ENCODE results near the gene RAD1. TPM values are rescaled to one million over a fixed set of nuclear protein-coding genes. Genes with fewer than 3 reads are reported as not detected.

Gene RAD1, protein sequence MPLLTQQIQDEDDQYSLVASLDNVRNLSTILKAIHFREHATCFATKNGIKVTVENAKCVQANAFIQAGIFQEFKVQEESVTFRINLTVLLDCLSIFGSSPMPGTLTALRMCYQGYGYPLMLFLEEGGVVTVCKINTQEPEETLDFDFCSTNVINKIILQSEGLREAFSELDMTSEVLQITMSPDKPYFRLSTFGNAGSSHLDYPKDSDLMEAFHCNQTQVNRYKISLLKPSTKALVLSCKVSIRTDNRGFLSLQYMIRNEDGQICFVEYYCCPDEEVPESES
- total RNA-seq (2021; ENCODE audit: unreplicated experiment): 24.8 TPM
- polyA plus RNA-seq (2012): 21.6 and 26.3 TPM in 2 replicates
- percentile 81 among the genes with signal in this experiment for Bru-seq, nascent RNA
- BruChase-seq, experiment 1, labeled RNA remaining after a 6-hour chase: percentile 89 among the genes with signal in this experiment
- BruChase-seq, experiment 2, labeled RNA remaining after a 2-hour chase: percentile 83 among the genes with signal in this experiment
- long read RNA-seq, full-length matches to known transcripts: 21 of 37 reads
- long read RNA-seq, partial matches to known transcripts: 4 of 37 reads
- long read RNA-seq, other reads (novel, unspliced or antisense): 12 of 37 reads

DNA sequence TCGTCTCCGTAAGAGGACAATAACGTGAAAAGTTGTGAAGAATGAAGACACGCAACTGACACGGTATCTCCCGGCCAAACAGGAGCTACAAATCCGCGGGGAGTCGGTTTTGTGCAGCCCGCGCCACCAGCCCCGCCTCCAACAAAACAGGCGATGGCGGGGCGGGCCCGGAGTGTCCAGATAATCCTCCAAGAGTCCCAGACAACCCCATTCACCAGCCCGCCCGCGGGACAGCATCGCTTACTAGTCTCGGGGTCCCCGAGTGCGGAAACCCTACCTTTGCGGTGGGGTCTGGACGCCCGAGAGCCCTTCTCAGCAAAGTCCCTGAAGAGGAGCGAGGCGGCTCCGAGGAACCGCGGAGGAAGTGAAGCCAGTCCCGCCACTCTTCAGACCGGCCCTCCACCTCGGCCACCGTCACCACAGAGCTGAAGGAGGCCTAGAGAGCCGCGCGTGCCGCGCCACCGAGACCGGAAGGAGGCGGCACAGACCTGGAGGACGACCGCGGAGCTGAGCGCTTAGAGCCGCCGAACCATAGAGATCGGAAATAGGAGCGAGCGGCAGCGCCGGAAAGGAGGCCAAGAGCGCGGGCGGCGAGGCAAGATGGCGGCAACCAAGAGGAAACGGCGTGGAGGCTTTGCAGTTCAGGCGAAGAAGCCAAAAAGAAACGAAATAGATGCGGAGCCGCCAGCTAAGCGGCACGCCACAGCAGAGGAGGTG, at the start of gene RAD1, which contains the start of gene BRIX1:
TSS of gene RAD1 (minus strand) at position 366 of the 717 bp plus-strand sequence. CDS start 612 bp downstream, outside the sequence.
TSS of gene BRIX1 (plus strand) at position 573 of the 717 bp plus-strand sequence. CDS start at position 601, 28 bp downstream.
- peak within 1 kb of the TSS; percentile 97 for H3K9ac ChIP-seq (ENCODE audit: low read length)
- no peaks in the 10 kb centered on the region for H3K27me3 ChIP-seq (ENCODE audit: insufficient read depth, low read length)
- peaks cover 11% of the 10 kb centered on the region; the same call in 1 of the 2 replicates for H4K20me1 ChIP-seq (ENCODE audit: insufficient read depth)
- peak within 1 kb of the TSS; percentile 17 for H2AFZ ChIP-seq (ENCODE audit: low read depth, low read length, poor library complexity, severe bottlenecking)
- ChIA-PET RAD21 (ENCODE audit: low non-redundant PET in 1 of 2, low total read pairs in 2 of 2, uncharacterized antibody in 2 of 2, unreplicated experiment in 2 of 2) (interaction anchor here (0.8 to 1.0 kb wide), 2 partner anchors 14 to 88 kb away, joined by 4 to 6 read pairs; partner anchors contain the start of gene DNAJC21 (in 1 of the 2)), CTCF (interaction anchor here (1.0 to 1.6 kb wide), 3 partner anchors 9 to 429 kb away, joined by 4 to 6 read pairs (median 5); partner anchors contain the start of gene DNAJC21), POLR2A (interaction anchor here (0.8 to 1.7 kb wide), 7 partner anchors 8 to 229 kb away, joined by 3 to 26 read pairs (median 5); partner anchors contain the start of genes DNAJC21 and TTC23L)
- peaks cover 19 to 29% of the 10 kb centered on the region in 2 experiments for H3K36me3 ChIP-seq (ENCODE audit: control insufficient read depth in 1 of 2, insufficient read depth in 2 of 2, low read length in 2 of 2)
- ATAC-seq: peak; percentile 98
- peaks cover 92% of the 10 kb centered on the region for H3K79me2 ChIP-seq (ENCODE audit: insufficient read depth, low read length)
- peaks cover 15 to 27% of the 10 kb centered on the region in 2 experiments for H3K4me1 ChIP-seq (ENCODE audit: control insufficient read depth in 1 of 2, insufficient read depth in 2 of 2, low read length in 2 of 2)
- H3K4me3 ChIP-seq (replicated peaks in 1 of 2; ENCODE audit: low read depth in 1 of 2, low read length in 2 of 2): peak within 1 kb of the TSS; percentile 97 to 99
- BruUV-seq (replicated peaks): TSS peak; percentile 60
- H3K4me2 ChIP-seq (ENCODE audit: low read length): peak within 1 kb of the TSS; percentile 77
- no peaks in the 10 kb centered on the region for H3K9me3 ChIP-seq (ENCODE audit: control insufficient read depth in 1 of 2, insufficient read depth in 1 of 2, low read depth in 1 of 2, low read length in 2 of 2)
- H3K9me2 ChIP-seq (ENCODE audit: insufficient read depth): no peaks in the 10 kb centered on the region
- peak; percentile 95 for DNase-seq (ENCODE audit: low read depth, low spot score)
- H3K27ac ChIP-seq (ENCODE audit: low read depth, low read length): peak within 1 kb of the TSS; percentile 81
- intact Hi-C loops (cut with micrococcal nuclease): loop anchor here (1.0 kb wide), 1 partner anchor 14 kb away; the partner anchor contains the start of gene DNAJC21
- TF ChIP-seq ZFX (IDR thresholded peaks at IDR 0.05): peak; percentile 48; the same call in 1 of the 2 replicates
- TF ChIP-seq, protein P1, sequence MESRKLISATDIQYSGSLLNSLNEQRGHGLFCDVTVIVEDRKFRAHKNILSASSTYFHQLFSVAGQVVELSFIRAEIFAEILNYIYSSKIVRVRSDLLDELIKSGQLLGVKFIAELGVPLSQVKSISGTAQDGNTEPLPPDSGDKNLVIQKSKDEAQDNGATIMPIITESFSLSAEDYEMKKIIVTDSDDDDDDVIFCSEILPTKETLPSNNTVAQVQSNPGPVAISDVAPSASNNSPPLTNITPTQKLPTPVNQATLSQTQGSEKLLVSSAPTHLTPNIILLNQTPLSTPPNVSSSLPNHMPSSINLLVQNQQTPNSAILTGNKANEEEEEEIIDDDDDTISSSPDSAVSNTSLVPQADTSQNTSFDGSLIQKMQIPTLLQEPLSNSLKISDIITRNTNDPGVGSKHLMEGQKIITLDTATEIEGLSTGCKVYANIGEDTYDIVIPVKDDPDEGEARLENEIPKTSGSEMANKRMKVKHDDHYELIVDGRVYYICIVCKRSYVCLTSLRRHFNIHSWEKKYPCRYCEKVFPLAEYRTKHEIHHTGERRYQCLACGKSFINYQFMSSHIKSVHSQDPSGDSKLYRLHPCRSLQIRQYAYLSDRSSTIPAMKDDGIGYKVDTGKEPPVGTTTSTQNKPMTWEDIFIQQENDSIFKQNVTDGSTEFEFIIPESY (IDR thresholded peaks at IDR 0.05; ENCODE audit: extremely low read depth, insufficient replicate concordance, low read length): peak; percentile 75
- peak; percentile 91 for TF ChIP-seq ELF1 (IDR thresholded peaks at IDR 0.05; ENCODE audit: borderline replicate concordance, low read depth)
- TF ChIP-seq, protein P2, sequence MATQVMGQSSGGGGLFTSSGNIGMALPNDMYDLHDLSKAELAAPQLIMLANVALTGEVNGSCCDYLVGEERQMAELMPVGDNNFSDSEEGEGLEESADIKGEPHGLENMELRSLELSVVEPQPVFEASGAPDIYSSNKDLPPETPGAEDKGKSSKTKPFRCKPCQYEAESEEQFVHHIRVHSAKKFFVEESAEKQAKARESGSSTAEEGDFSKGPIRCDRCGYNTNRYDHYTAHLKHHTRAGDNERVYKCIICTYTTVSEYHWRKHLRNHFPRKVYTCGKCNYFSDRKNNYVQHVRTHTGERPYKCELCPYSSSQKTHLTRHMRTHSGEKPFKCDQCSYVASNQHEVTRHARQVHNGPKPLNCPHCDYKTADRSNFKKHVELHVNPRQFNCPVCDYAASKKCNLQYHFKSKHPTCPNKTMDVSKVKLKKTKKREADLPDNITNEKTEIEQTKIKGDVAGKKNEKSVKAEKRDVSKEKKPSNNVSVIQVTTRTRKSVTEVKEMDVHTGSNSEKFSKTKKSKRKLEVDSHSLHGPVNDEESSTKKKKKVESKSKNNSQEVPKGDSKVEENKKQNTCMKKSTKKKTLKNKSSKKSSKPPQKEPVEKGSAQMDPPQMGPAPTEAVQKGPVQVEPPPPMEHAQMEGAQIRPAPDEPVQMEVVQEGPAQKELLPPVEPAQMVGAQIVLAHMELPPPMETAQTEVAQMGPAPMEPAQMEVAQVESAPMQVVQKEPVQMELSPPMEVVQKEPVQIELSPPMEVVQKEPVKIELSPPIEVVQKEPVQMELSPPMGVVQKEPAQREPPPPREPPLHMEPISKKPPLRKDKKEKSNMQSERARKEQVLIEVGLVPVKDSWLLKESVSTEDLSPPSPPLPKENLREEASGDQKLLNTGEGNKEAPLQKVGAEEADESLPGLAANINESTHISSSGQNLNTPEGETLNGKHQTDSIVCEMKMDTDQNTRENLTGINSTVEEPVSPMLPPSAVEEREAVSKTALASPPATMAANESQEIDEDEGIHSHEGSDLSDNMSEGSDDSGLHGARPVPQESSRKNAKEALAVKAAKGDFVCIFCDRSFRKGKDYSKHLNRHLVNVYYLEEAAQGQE (IDR thresholded peaks at IDR 0.05; ENCODE audit: low read depth): no peak
- no peak for TF ChIP-seq EZH2phosphoT487 (IDR thresholded peaks at IDR 0.05; ENCODE audit: borderline replicate concordance)
- TF ChIP-seq, protein P3, sequence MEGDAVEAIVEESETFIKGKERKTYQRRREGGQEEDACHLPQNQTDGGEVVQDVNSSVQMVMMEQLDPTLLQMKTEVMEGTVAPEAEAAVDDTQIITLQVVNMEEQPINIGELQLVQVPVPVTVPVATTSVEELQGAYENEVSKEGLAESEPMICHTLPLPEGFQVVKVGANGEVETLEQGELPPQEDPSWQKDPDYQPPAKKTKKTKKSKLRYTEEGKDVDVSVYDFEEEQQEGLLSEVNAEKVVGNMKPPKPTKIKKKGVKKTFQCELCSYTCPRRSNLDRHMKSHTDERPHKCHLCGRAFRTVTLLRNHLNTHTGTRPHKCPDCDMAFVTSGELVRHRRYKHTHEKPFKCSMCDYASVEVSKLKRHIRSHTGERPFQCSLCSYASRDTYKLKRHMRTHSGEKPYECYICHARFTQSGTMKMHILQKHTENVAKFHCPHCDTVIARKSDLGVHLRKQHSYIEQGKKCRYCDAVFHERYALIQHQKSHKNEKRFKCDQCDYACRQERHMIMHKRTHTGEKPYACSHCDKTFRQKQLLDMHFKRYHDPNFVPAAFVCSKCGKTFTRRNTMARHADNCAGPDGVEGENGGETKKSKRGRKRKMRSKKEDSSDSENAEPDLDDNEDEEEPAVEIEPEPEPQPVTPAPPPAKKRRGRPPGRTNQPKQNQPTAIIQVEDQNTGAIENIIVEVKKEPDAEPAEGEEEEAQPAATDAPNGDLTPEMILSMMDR (IDR thresholded peaks at IDR 0.05 in 2 of 3, conservative IDR thresholded peaks at IDR 0.05 in 1 of 3; ENCODE audit: borderline replicate concordance in 1 of 3, insufficient read depth in 1 of 3, low read depth in 2 of 3, low read length in 2 of 3): no peak
- TF ChIP-seq CBX3 (IDR thresholded peaks at IDR 0.05; ENCODE audit: low read depth): peak; percentile 88
- no peak for TF ChIP-seq JUND (IDR thresholded peaks at IDR 0.05)
- peak; percentile 63 for TF ChIP-seq SP1 (IDR thresholded peaks at IDR 0.05; ENCODE audit: low read depth)
- TF ChIP-seq SIN3A (IDR thresholded peaks at IDR 0.05; ENCODE audit: low read depth): peak; percentile 92
- TF ChIP-seq EGR1 (IDR thresholded peaks at IDR 0.05; ENCODE audit: low read depth): peak; percentile 85
- no peak for TF ChIP-seq CEBPB (IDR thresholded peaks at IDR 0.05; ENCODE audit: low read depth)
- TF ChIP-seq RAD21 (IDR thresholded peaks at IDR 0.05; ENCODE audit: low read depth): no peak
- TF ChIP-seq ATF3 (IDR thresholded peaks at IDR 0.05): no peak
- peak; percentile 39; the same call in 1 of the 2 replicates for TF ChIP-seq SRF (IDR thresholded peaks at IDR 0.05; ENCODE audit: low read depth)
- TF ChIP-seq ZNF274 (IDR thresholded peaks at IDR 0.05; ENCODE audit: low read depth, low read length): no peak

All from HCT116 (cell line).